IMR-90 (cell line): ENCODE measurements around the gene PGBD5.

ENCODE experiments used
- MXI1 ChIP-seq: IDR thresholded peaks from 2 replicates; pipeline ENCODE4 v1.6.1; 2012; ENCODE audit warnings: low read depth, mild to moderate bottlenecking, low read length, moderate library complexity, borderline replicate concordance
- POLR2A ChIP-seq: IDR thresholded peaks from 2 replicates; pipeline ENCODE4 v1.6.1; 2012; ENCODE audit warnings: mild to moderate bottlenecking, low read depth, low read length
- RAD21 ChIP-seq: IDR thresholded peaks from 2 replicates; pipeline ENCODE4 v1.6.1; 2012; ENCODE audit warnings: low read length, improper control_type of control experiment
- SMC3 ChIP-seq: fragments of 150-350 bp; IDR thresholded peaks from 2 replicates; pipeline ENCODE4 v1.6.1; 2016; ENCODE audit warnings: low read depth, mild to moderate bottlenecking, antibody characterized with exemption, low read length, moderate library complexity
- TF ChIP-seq, protein P1 (sequence below): conservative IDR thresholded peaks from 2 replicates; pipeline ENCODE4 v1.5.1; 2012; ENCODE audit warnings: mild to moderate bottlenecking, low read depth, low read length, improper control_type of control experiment
- TF ChIP-seq, protein P2 (sequence below): fragments of 150-350 bp; IDR thresholded peaks from 2 replicates; pipeline ENCODE4 v1.6.1; 2017; ENCODE audit warnings: mild to moderate bottlenecking, antibody characterized with exemption, low read length, low read depth

GRCh38 chr1:230355594-230355993, 70.5 kb downstream of the PGBD5 start:
- TF ChIP-seq, protein P1, sequence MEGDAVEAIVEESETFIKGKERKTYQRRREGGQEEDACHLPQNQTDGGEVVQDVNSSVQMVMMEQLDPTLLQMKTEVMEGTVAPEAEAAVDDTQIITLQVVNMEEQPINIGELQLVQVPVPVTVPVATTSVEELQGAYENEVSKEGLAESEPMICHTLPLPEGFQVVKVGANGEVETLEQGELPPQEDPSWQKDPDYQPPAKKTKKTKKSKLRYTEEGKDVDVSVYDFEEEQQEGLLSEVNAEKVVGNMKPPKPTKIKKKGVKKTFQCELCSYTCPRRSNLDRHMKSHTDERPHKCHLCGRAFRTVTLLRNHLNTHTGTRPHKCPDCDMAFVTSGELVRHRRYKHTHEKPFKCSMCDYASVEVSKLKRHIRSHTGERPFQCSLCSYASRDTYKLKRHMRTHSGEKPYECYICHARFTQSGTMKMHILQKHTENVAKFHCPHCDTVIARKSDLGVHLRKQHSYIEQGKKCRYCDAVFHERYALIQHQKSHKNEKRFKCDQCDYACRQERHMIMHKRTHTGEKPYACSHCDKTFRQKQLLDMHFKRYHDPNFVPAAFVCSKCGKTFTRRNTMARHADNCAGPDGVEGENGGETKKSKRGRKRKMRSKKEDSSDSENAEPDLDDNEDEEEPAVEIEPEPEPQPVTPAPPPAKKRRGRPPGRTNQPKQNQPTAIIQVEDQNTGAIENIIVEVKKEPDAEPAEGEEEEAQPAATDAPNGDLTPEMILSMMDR = no peak
- TF ChIP-seq POLR2A (no peak), MXI1 (no peak), SMC3 (no peak), RAD21 (no peak)
- TF ChIP-seq, protein P2, sequence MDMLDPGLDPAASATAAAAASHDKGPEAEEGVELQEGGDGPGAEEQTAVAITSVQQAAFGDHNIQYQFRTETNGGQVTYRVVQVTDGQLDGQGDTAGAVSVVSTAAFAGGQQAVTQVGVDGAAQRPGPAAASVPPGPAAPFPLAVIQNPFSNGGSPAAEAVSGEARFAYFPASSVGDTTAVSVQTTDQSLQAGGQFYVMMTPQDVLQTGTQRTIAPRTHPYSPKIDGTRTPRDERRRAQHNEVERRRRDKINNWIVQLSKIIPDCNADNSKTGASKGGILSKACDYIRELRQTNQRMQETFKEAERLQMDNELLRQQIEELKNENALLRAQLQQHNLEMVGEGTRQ = no peak
